Osteoblast (primary cell): ENCODE data around the gene ADGRG1. TPM values are rescaled to one million over a fixed set of nuclear protein-coding genes. Genes with fewer than 3 reads are reported as not detected.
"Not testable (repeated sequence)": the region's sequence is repeated elsewhere in the genome, so short reads cannot be mapped to it uniquely, and the experiment has no call there.

Experiments
- DNase-seq: peaks from one replicate; pipeline ENCODE4 v3.0.0; 2011; ENCODE audit warnings: low spot score, mixed read lengths; ENCODE audit not compliant: insufficient read length; ENCODE audit errors: missing footprints
- H2AFZ ChIP-seq: 2 replicates; pipeline ENCODE4 v1.6.0; 2011; ENCODE audit warnings: mild to moderate bottlenecking, low read length
- H3K27ac ChIP-seq: 2 replicates; pipeline ENCODE4 v1.5.1; 2011; ENCODE audit warnings: mild to moderate bottlenecking, low read depth, low read length, moderate library complexity
- H3K27me3 ChIP-seq: 2 replicates; pipeline ENCODE4 v1.6.0; 2012; ENCODE audit warnings: mild to moderate bottlenecking, control low read depth, inconsistent platforms, low read length, moderate library complexity; ENCODE audit not compliant: insufficient read depth
- H3K36me3 ChIP-seq: 2 replicates; pipeline ENCODE4 v1.5.1; 2011; ENCODE audit warnings: mild to moderate bottlenecking, low read length, control low read depth, moderate library complexity; ENCODE audit not compliant: insufficient read depth
- H3K4me1 ChIP-seq: 2 replicates; pipeline ENCODE4 v1.5.1; 2011; ENCODE audit warnings: mild to moderate bottlenecking, low read length, control low read depth, moderate library complexity; ENCODE audit not compliant: insufficient read depth
- H3K4me2 ChIP-seq: 2 replicates; pipeline ENCODE4 v1.6.0; 2011; ENCODE audit warnings: mild to moderate bottlenecking, low read length; ENCODE audit not compliant: insufficient read depth
- H3K4me3 ChIP-seq: fragments of 200-600 bp; sonication (generic); 3 replicates; pipeline ENCODE4 v1.5.1; 2012; ENCODE audit warnings: mild to moderate bottlenecking, low read length, inconsistent platforms; ENCODE audit not compliant: insufficient read depth
- H3K79me2 ChIP-seq: 2 replicates; pipeline ENCODE4 v1.6.0; 2012; ENCODE audit warnings: mild to moderate bottlenecking, low read length, control low read depth, inconsistent platforms; ENCODE audit not compliant: insufficient read depth
- H3K9me3 ChIP-seq: 2 replicates; pipeline ENCODE4 v1.5.1; 2011; ENCODE audit warnings: low read depth, low read length, control low read depth
- H4K20me1 ChIP-seq: 2 replicates; pipeline ENCODE4 v1.6.0; 2012; ENCODE audit warnings: mild to moderate bottlenecking, low read length, control low read depth; ENCODE audit not compliant: insufficient read depth
- total RNA-seq: library from RNA; depleted of rRNA; stranded (reverse); fragments of >200 nt; gene quantifications from 2 replicates; pipeline ENCODE4 v1.2.3, GENCODE V29; 2012
- TF ChIP-seq, protein P1 (sequence below): IDR thresholded peaks from 2 replicates; pipeline ENCODE4 v1.5.1; 2011; ENCODE audit warnings: mild to moderate bottlenecking, low read depth, low read length, moderate library complexity; ENCODE audit errors: extremely low read depth

Gene ADGRG1
- total RNA-seq, 1 donor = 0.72 TPM

DNA sequence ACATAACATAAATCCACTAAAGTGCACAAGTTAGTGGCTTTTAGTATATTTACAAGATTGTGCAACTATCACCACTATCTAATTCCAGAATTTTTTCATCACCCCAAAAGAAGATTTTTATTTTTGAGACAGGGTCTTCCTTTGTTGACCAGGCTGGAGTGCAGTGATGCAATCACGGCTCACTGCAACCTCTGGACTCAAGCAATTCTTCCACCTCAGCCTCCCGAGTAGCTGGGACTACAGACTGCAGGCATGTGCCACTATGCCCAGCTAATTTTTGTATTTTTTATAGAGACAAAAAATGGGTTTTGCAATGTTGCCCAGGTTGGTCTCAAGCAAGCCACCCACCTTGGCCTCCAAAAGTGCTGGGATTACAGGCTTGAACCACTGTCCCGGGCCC lies 81.2 kb downstream of the ADGRG1 start:
- Histone ChIP-seq H3K27me3 (peaks cover 61% of the 10 kb centered on the region), H3K4me2 (no peak overlapping the region)

DNA sequence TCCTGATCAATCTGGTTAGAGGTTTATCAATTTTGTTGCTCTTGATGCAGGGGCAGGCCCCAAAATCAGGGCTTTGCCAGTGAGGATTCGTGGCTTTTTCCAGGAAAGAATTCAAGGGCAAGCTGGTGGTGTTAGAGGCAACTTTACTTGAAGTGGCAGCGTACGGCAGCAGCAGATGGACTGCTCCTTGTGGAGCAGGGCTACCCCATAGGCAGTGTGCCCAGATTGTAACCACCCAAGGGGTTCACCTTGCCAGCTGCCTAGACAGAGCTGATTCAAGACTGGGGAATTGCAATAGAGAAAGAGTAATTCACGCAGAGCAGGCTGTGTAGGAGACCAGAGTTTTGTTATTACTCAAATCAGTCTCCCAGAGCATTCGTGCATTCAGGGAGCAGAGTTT lies 82.9 kb downstream of the ADGRG1 start:
- H3K4me2 ChIP-seq = no peak overlapping the region
- H3K36me3 ChIP-seq = no peaks in the 10 kb centered on the region
- H4K20me1 ChIP-seq = no peaks in the 10 kb centered on the region
- DNase-seq = no peak
- H3K4me3 ChIP-seq = no peak overlapping the region
- H3K27ac ChIP-seq = no peak overlapping the region
- no peaks in the 10 kb centered on the region for H3K79me2 ChIP-seq
- H3K4me1 ChIP-seq = no peaks in the 10 kb centered on the region
- TF ChIP-seq, protein P1, sequence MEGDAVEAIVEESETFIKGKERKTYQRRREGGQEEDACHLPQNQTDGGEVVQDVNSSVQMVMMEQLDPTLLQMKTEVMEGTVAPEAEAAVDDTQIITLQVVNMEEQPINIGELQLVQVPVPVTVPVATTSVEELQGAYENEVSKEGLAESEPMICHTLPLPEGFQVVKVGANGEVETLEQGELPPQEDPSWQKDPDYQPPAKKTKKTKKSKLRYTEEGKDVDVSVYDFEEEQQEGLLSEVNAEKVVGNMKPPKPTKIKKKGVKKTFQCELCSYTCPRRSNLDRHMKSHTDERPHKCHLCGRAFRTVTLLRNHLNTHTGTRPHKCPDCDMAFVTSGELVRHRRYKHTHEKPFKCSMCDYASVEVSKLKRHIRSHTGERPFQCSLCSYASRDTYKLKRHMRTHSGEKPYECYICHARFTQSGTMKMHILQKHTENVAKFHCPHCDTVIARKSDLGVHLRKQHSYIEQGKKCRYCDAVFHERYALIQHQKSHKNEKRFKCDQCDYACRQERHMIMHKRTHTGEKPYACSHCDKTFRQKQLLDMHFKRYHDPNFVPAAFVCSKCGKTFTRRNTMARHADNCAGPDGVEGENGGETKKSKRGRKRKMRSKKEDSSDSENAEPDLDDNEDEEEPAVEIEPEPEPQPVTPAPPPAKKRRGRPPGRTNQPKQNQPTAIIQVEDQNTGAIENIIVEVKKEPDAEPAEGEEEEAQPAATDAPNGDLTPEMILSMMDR = no peak
- H2AFZ ChIP-seq = no peak overlapping the region
- H3K27me3 ChIP-seq = peaks cover 66% of the 10 kb centered on the region
- no peaks in the 10 kb centered on the region for H3K9me3 ChIP-seq

More for the DNA sequence above, 81.2 kb downstream of the ADGRG1 start:
- no peak overlapping the region for H2AFZ ChIP-seq
- H3K27ac ChIP-seq = no peak overlapping the region
- H3K4me1 ChIP-seq = no peaks in the 10 kb centered on the region
- TF ChIP-seq, protein P1 = no peak
- H4K20me1 ChIP-seq = no peaks in the 10 kb centered on the region
- no peaks in the 10 kb centered on the region for H3K79me2 ChIP-seq
- H3K4me3 ChIP-seq = no peak overlapping the region
- no peak for DNase-seq
- no peaks in the 10 kb centered on the region for H3K36me3 ChIP-seq
- no peaks in the 10 kb centered on the region for H3K9me3 ChIP-seq

DNA sequence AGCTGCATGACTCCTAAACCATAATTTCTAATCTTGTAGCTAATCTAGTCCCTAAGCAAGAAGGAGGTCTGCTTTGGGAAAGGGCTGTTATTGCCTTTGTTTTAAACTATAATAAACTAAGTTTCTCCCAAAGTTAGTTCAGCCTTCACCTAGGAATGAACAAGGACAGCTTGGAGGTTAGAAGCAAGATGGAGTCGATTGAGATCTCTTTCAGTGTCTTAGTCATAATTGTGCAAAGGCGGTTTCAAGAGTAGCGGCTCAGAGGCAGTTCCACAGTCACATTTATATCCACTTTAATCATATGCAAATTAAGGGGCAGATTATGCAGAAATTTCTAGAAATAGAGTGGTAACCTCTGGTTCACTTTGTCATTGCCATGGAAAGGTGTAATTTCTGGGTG lies 83.6 kb downstream of the ADGRG1 start:
- H3K36me3 ChIP-seq = no peaks in the 10 kb centered on the region
- no peak overlapping the region for H3K4me2 ChIP-seq
- H3K4me3 ChIP-seq = no peak overlapping the region
- H2AFZ ChIP-seq = no peak overlapping the region
- TF ChIP-seq, protein P1 = no peak
- no peak overlapping the region for H3K27ac ChIP-seq
- peaks cover 62% of the 10 kb centered on the region for H3K27me3 ChIP-seq
- H3K9me3 ChIP-seq = no peaks in the 10 kb centered on the region
- no peaks in the 10 kb centered on the region for H3K4me1 ChIP-seq
- no peaks in the 10 kb centered on the region for H4K20me1 ChIP-seq
- DNase-seq = no peak
- H3K79me2 ChIP-seq = no peaks in the 10 kb centered on the region

DNA sequence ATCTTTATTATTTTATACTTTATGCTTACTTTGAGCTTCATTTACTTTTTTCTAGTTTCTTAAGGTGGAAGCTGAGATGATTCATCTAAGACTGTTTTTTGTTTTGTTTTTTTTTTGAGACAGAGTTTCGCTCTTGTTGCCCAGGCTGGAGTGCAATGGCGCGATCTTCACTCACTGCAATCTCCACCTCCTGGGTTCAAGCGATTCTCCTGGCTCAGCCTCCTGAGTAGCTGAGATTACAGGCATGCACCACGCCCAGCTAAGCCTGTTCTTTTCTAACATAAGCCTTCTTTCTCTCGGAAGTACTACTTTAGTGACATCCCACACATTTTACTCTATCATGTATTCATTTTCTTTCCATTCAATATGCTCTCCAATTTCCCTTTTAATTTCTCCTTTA lies 84.1 kb downstream of the ADGRG1 start:
- H2AFZ ChIP-seq, DNase-seq, H3K4me2 ChIP-seq, H3K4me1 ChIP-seq, H4K20me1 ChIP-seq, H3K9me3 ChIP-seq, H3K27ac ChIP-seq, H3K4me3 ChIP-seq, H3K79me2 ChIP-seq, H3K36me3 ChIP-seq: not testable (repeated sequence)
- H3K27me3 ChIP-seq = peaks cover 57% of the 10 kb centered on the region
